ENCODE data around the gene PMM2. TPM values are rescaled to one million over a fixed set of nuclear protein-coding genes. Genes with fewer than 3 reads are reported as not detected.
"Not testable (repeated sequence)": the region's sequence is repeated elsewhere in the genome, so short reads cannot be mapped to it uniquely, and the experiment has no call there.

Gene PMM2
- total RNA-seq = 6.9 TPM

- DNase-seq = peak; percentile 97
These were observed at the start of gene PMM2, which contains the start of gene TMEM186 for GRCh38 chr16:8797364-8798173. PMM2 (plus strand) TSS chr16:8797839; CDS start chr16:8797883, 44 bp downstream. TMEM186 (minus strand) TSS chr16:8797639; CDS start chr16:8797614, 25 bp downstream.

DNA sequence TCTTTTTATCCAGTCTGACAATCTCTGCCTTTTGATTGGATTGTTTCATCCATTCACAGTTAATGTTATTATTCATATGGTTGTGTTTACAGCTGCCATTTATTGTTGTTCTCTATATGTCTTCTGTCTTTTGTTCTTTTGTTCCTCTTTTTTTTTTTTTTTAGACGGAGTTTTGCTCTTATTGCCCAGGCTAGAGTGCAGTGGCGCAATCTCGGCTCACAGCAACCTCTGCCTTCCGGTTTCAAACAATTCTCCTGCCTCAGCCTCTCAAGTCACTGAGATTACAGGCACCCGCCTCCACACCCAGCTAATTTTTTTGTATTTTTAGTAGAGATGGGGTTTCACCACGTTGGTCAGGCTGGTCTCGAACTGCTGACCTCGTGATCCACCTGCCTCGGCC lies 48.7 kb upstream of the PMM2 start:
- DNase-seq = not testable (repeated sequence)

DNA sequence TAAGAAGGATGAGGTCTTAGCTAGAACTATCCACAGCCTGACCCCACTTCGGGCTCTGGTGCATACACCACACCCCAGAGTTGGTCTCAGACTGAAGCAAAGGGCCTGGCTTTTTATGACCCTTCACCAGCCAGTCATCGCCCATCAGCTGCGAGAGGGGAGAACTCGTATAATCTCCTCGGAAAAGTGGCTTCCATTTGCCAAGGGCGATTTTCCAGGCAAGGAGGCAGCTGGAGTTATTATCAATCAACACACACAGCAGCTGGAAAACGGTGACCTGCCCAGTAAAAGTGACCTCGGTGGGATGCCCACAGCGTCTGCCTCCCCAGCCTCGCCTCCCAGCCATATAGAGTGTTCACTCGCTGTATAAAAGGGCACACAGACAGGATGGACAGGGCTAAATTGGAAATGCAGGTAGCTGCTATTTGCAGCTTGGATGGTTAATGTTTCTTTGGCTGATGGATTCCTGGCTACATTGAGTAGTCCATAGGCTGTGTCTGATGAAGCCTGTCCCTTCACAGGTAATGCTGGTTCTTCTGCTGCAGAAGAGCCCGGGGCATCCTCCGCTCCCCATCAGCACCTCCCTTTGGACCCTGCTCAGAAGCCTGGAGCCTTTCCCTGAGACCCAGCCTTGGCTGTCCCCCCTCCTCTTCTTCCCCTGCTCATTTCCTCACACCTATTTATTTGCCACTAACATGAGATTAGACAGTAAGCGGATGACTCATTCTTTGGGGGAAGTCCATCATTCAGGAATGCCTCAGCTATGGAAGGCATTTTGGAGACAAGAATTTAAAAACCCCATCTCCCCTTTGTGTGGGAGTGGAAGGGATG lies 45.9 kb upstream of the PMM2 start:
- no peak for DNase-seq

- no peak for DNase-seq
These were observed 44.9 kb upstream of the PMM2 start for GRCh38 chr16:8752706-8753105.

- no peak for DNase-seq
These were observed 44.1 kb upstream of the PMM2 start for GRCh38 chr16:8753416-8754054.

DNA sequence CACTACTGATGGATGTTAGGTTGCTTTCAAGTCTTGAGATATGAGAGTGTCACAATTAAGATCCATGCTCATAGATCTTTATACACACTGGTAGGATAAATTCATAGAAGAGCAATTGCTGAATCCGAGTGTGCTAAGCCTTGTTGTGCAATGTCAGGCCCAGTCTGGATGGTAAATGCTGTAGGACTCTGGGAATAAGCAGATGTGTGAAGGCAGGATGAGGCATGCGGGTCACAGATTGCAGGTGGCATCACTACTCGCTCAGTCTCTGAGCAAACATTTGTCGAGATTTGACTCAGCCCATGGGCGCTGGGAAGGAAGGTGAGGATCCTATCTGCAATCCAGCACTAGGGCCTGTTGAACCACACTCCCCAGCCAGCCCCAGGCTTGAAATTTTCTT lies 40.9 kb upstream of the PMM2 start:
- no peak for DNase-seq

- no peak for DNase-seq
These were observed 39.6 kb upstream of the PMM2 start for GRCh38 chr16:8758022-8758421.

GRCh38 chr16:8760021-8760420 lies 37.6 kb upstream of the PMM2 start:
- no peak for DNase-seq

DNA sequence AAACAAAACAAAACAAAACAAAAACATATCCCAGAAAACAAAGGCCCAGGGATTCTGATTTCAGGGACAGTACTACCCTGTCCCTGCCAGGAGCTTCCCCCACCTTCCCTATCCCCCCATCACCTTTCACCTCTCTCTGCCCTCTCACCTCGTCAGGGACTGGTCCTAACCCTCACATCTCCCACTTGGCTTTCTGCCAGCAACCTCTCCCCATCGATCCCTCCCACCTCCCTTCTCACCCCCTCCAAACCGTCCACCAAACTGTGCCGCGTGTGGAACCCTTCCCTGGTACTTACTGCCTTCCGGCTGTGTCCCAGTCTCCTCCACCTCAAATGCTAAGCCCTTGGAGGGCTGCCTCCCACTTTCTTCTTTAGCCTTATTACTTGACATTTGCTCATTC lies 36.6 kb upstream of the PMM2 start:
- no peak for DNase-seq

GRCh38 chr16:8762254-8762653 lies 35.4 kb upstream of the PMM2 start:
- DNase-seq = no peak

- no peak for DNase-seq
These were observed 34.6 kb upstream of the PMM2 start for GRCh38 chr16:8763083-8763482.

GRCh38 chr16:8763899-8764298 lies 33.7 kb upstream of the PMM2 start:
- DNase-seq = no peak

DNA sequence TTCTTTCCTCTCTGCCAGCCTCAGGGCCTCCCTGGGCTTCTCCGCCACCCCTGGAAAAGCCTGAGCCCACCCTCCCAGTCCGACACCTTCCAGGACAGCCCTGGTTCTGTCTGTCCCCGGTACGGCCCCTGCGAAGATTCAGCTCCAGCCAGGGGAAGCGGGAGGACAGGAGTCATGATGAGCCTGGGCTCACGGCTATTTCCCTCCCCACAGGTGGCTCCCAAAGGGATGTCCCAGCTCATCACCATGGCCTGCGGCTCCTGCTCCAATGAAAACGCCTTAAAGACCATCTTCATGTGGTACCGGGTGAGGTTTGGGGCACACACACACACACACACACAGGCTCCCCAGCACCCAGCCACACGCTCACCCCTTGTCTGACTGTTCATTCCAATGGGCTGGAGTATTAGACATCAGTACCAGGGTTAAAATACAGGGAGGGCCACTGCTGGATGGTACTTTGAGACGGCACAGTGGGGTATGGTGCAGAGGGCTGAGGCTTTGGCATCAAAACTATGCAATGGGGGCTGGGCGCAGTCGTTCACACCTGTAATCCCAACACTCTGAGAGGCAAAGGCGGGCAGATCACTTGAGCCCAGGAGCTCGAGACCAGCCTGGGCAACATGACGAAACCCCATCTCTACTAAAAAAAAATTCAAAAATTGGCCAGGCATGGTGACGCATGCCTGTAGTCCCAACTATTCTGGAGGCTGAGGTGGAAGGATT lies 33.0 kb upstream of the PMM2 start:
- no peak for DNase-seq

- no peak for DNase-seq
These were observed 30.5 kb upstream of the PMM2 start for GRCh38 chr16:8767176-8767575.

DNA sequence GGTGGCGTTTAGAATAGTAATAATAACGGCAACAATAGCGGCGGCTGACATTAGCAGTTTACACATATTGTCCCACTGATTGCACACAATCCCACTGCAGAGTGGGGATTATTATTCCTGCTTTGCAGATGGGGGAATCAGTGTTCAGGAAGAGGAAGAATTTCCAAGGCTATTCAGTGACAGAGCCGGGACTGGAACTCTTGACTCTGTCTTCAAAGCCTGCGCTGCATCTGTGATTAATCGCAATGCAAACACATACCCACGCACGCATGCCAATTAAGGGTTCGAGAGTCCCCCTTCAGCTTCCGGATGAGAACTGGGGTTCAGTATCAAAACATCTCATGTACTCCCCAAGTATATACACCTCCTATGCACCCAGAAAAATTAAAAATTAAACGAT lies 29.4 kb upstream of the PMM2 start:
- no peak for DNase-seq

- DNase-seq = no peak
These were observed 28.9 kb upstream of the PMM2 start for GRCh38 chr16:8768692-8769091.

DNA sequence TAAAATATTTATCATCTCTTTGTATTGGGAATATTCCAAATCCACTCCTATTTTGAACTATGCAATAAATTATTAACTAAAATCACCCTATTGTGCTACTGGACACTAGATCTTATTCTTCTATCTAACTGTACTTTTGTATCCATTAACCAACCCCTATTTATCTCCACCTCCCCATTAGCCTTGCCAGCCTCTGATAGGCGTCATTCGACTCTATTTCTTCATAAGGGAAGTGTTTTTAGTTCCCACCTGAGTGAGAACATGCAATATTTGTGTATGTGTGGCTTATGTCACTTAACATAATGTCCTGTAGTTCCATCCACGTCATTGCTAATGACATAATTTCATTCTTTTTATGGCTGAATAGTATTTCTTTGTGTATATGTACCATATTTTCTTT lies 24.1 kb upstream of the PMM2 start:
- DNase-seq = no peak

DNA sequence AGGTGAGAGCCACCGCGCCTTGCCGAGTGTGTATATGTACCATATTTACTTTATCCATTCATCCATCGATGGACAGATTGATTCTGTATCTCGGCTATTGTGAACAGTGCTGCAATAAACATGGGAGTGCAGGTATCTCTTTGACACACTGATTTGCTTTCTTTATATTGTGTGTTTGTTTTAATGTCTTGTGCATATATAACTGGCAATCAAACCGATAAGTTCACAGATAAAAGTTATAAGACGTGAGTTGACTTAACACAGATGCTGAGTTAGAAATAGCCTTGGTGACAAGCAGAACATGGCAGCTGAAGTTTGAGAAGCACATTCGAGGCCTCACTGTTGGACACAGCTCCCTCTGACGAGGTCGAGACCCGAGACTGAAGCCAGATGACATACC lies 23.4 kb upstream of the PMM2 start:
- DNase-seq = no peak

- DNase-seq = no peak
These were observed 22.3 kb upstream of the PMM2 start for GRCh38 chr16:8775359-8775758.

GRCh38 chr16:8776129-8776584 lies 21.5 kb upstream of the PMM2 start:
- no peak for DNase-seq

DNA sequence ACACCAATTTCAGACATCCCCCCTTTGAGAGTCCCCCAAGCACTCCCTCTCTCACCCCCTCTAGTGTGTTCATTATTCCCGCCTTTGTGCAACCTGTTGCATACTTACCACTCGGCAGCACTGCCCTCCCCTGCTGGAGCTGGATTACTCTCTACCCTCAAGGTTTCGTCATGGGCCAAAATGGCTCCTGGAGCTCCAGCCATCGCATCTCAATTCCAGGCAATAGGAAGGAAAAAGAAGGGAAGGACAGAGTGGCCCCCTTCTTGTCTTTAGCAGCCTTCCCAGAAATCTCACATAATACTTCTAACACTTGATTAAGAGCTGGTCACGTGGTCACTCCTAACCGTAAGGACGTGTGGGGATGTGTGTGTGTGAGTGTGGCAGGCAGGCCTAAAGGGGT lies 20.4 kb upstream of the PMM2 start:
- no peak for DNase-seq

DNA sequence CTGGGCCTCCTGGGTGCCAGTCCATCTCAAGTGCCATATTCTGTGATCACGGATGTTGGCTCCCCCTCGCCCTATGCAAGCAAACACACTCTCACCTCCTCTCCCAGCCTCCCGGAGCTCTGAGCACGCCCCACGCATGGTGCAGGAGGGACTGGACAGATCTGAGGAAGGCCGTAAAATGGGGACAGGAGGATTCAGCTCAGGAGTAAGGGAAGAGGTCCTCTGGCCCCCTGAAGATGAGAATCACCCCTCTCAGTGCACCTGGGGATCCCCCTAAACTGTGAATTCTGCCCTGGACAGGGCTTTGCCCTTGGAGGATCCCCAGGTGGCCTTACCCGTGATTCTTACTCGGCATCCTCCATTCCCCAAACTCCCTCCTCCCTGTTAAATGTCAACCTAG lies 15.8 kb upstream of the PMM2 start:
- no peak for DNase-seq

All from occipital lobe (tissue), 2 donors.